HepG2 (cell line): ENCODE results near the gene PSKH1. TPM values are rescaled to one million over a fixed set of nuclear protein-coding genes. Genes with fewer than 3 reads are reported as not detected.

Experiments used
- ATF2 ChIP-seq: sonication (generic); formaldehyde crosslinking; IDR thresholded peaks from 2 replicates; pipeline ENCODE4 v1.4.0; 2020; ENCODE audit warnings: missing genetic modification reagents
- CCDC6 ChIP-seq: sonication (generic); formaldehyde crosslinking; IDR thresholded peaks from 2 replicates; pipeline ENCODE4 v1.8.1; 2022; ENCODE audit warnings: mild to moderate bottlenecking, missing genetic modification reagents, moderate library complexity
- CSRNP2 ChIP-seq: sonication (generic); formaldehyde crosslinking; conservative IDR thresholded peaks from 2 replicates; pipeline ENCODE4 v1.8.0; 2022; ENCODE audit warnings: low read depth, missing genetic modification reagents
- MZF1 ChIP-seq: sonication (generic); formaldehyde crosslinking; IDR thresholded peaks from 2 replicates; pipeline ENCODE4 v1.8.1; 2023; ENCODE audit warnings: mild to moderate bottlenecking, missing genetic modification reagents, borderline replicate concordance
- PATZ1 ChIP-seq: sonication (generic); formaldehyde crosslinking; IDR thresholded peaks from 2 replicates; pipeline ENCODE4 v1.4.0; 2020; ENCODE audit warnings: missing genetic modification reagents
- POLR2A ChIP-seq, 2 experiments: IDR thresholded peaks; 2 replicates each; pipeline ENCODE4 v1.6.1; 2011; ENCODE audit warnings: low read depth in 2 of 2, low read length in 2 of 2, mild to moderate bottlenecking in 1 of 2, moderate library complexity in 1 of 2; ENCODE audit not compliant: insufficient read depth in 1 of 2
- RELA ChIP-seq: sonication (generic); formaldehyde crosslinking; IDR thresholded peaks from 2 replicates; pipeline ENCODE4 v1.4.0; 2020; ENCODE audit warnings: missing genetic modification reagents
- TBP ChIP-seq: sonication (generic); formaldehyde crosslinking; IDR thresholded peaks from 2 replicates; pipeline ENCODE4 v1.5.0; 2020; ENCODE audit warnings: missing genetic modification reagents
- TCF12 ChIP-seq, 2 experiments: fragments of 450-650 bp in 1 of 2; sonication (generic) in 1 of 2; formaldehyde crosslinking in 1 of 2; IDR thresholded peaks; 2 replicates each; pipeline versions ENCODE4 v1.6.1 to v1.8.0; 2017 to 2022; ENCODE audit warnings: antibody characterized with exemption in 1 of 2, mild to moderate bottlenecking in 1 of 2, missing genetic modification reagents in 1 of 2, moderate library complexity in 1 of 2
- UBTF ChIP-seq: sonication (generic); formaldehyde crosslinking; IDR thresholded peaks from 2 replicates; pipeline ENCODE4 v1.4.0; 2020; ENCODE audit warnings: mild to moderate bottlenecking, missing genetic modification reagents
- YY1 ChIP-seq: IDR thresholded peaks from 2 replicates; pipeline ENCODE4 v1.6.1; 2011; ENCODE audit warnings: low read length, low read depth, moderate library complexity, mild to moderate bottlenecking; ENCODE audit not compliant: insufficient read depth, insufficient replicate concordance
- ZBTB21 ChIP-seq: sonication (generic); formaldehyde crosslinking; IDR thresholded peaks from 2 replicates; pipeline ENCODE4 v1.4.0; 2020; ENCODE audit warnings: missing genetic modification reagents
- ZNF235 ChIP-seq: sonication (generic); formaldehyde crosslinking; IDR thresholded peaks from 2 replicates; pipeline ENCODE4 v1.8.1; 2023; ENCODE audit warnings: mild to moderate bottlenecking, missing genetic modification reagents, borderline replicate concordance
- ZNF280B ChIP-seq: sonication (generic); formaldehyde crosslinking; IDR thresholded peaks from 2 replicates; pipeline ENCODE4 v1.5.0; 2020; ENCODE audit warnings: missing genetic modification reagents, mild to moderate bottlenecking, borderline replicate concordance
- ZNF34 ChIP-seq: sonication (generic); formaldehyde crosslinking; IDR thresholded peaks from 2 replicates; pipeline ENCODE4 v1.4.0; 2020; ENCODE audit warnings: mild to moderate bottlenecking, missing genetic modification reagents, borderline replicate concordance
- ZNF784 ChIP-seq: sonication (generic); formaldehyde crosslinking; IDR thresholded peaks from 2 replicates; pipeline ENCODE4 v1.5.1; 2020; ENCODE audit warnings: missing genetic modification reagents, mild to moderate bottlenecking, borderline replicate concordance
- ZSCAN25 ChIP-seq: sonication (generic); formaldehyde crosslinking; IDR thresholded peaks from 2 replicates; pipeline ENCODE4 v1.8.0; 2022; ENCODE audit warnings: mild to moderate bottlenecking, missing genetic modification reagents
- polyA plus RNA-seq, 8 experiments: library from polyadenylated mRNA; depleted of rRNA in 3 of 8; stranded (reverse) in 7 of 8; unstranded in 1 of 8; fragments of >200 nt; fragmentation: Illumina TruSeq in 4 of 8; extraction: Trizol in 4 of 8; gene quantifications; 2 replicates each; pipeline versions ENCODE4 v1.2.1 to v1.2.3, GENCODE V29; 2011 to 2016; ENCODE audit warnings: low read depth in 4 of 8, missing spikeins in 1 of 8, mixed read lengths in 1 of 8; ENCODE audit not compliant: insufficient read depth in 1 of 8
- total RNA-seq, 5 experiments: library from RNA; depleted of rRNA; stranded (reverse); fragments of >200 nt; fragmentation: Illumina TruSeq; extraction: Trizol; gene quantifications; 2 replicates each; pipeline ENCODE4 v1.2.3, GENCODE V29; 2016; ENCODE audit warnings: low read depth in 1 of 5

Gene PSKH1
- total and polyA plus RNA-seq, 2 of the 13 experiments (the other 11 are each of a cell fraction or from before 2014, with no cell fraction given) = 8.4 to 19.1 TPM

- TF ChIP-seq TCF12 (IDR thresholded peaks at IDR 0.05) (no peak), TCF12 (CRISPR knock-in tag; IDR thresholded peaks at IDR 0.05) (peak; percentile 68; the same call in 1 of the 2 replicates), ZNF235 (CRISPR knock-in tag) (peak; percentile 93; the same call in 1 of the 2 replicates), ZNF784 (CRISPR knock-in tag) (peak; percentile 53; the same call in 1 of the 2 replicates), RELA (CRISPR knock-in tag) (no peak), ZNF34 (peak; percentile 30; the same call in 1 of the 2 replicates), MZF1 (CRISPR knock-in tag) (peak; percentile 77; the same call in 1 of the 2 replicates), ZSCAN25 (CRISPR knock-in tag) (peak; percentile 2; the same call in 1 of the 2 replicates), UBTF (peak; percentile 80; the same call in 1 of the 2 replicates), ATF2 (no peak), TBP (CRISPR knock-in tag) (no peak), ZNF280B (no peak), ZBTB21 (CRISPR knock-in tag) (peak; percentile 90), POLR2A (IDR thresholded peaks at IDR 0.05; ENCODE audit: insufficient read depth in 1 of 2, low read depth in 2 of 2, low read length in 2 of 2) (peak; percentile 46 to 66; a peak in 3 of 4 replicates), CSRNP2 (CRISPR knock-in tag) (no peak), PATZ1 (0 out of 2 replicates have a peak, but pooled peaks have one; percentile 7), YY1 (peak; percentile 96), CCDC6 (no peak)
Measured at GRCh38 chr16:67892899-67893742, at the start of gene PSKH1 (continued).
